Peyer's patch (tissue), 4 donors: ENCODE results near the gene GMCL1. TPM values are rescaled to one million over a fixed set of nuclear protein-coding genes. Genes with fewer than 3 reads are reported as not detected.

Source experiments
- DNase-seq, 3 donors: peaks; one replicate each; pipeline ENCODE4 v3.0.0-alpha.2; 2017 to 2019
- H3K27ac ChIP-seq, 4 donors: fragments of 200-600 bp; sonication (generic); one replicate each; pipeline ENCODE4 v1.5.1; 2016 to 2019
- H3K27me3 ChIP-seq, 2 donors: fragments of 200-600 bp; sonication (generic); one replicate each; pipeline ENCODE4 v1.5.1; 2019
- H3K36me3 ChIP-seq, 3 donors: fragments of 200-600 bp; sonication (generic); one replicate each; pipeline ENCODE4 v1.5.1; 2016 to 2019
- H3K4me1 ChIP-seq, 4 donors: fragments of 200-600 bp; sonication (generic); one replicate each; pipeline ENCODE4 v1.5.1; 2016 to 2019
- H3K4me3 ChIP-seq, 4 donors: fragments of 200-600 bp; sonication (generic); 1 replicate in 3 of 4; 2 replicates in 1 of 4; pipeline ENCODE4 v1.5.1; 2016 to 2019; ENCODE audit warnings: mild to moderate bottlenecking in 1 of 4
- H3K9me3 ChIP-seq, 4 donors: fragments of 200-600 bp; sonication (generic); one replicate each; pipeline ENCODE4 v1.5.1; 2016 to 2019; ENCODE audit warnings: mild to moderate bottlenecking in 1 of 4
- CTCF ChIP-seq, 6 experiments: fragments of 450-650 bp in 4 of 6; fragments of 200-600 bp in 2 of 6; sonication (generic) in 1 of 6; IDR thresholded peaks; one replicate each; pipeline ENCODE4 v1.5.1; 2017 to 2019; ENCODE audit warnings: antibody characterized with exemption in 6 of 6, mild to moderate bottlenecking in 3 of 6, moderate library complexity in 1 of 6
- POLR2A ChIP-seq, 2 donors: fragments of 450-650 bp; IDR thresholded peaks; one replicate each; pipeline ENCODE4 v1.5.1; 2017; ENCODE audit warnings: antibody characterized with exemption in 2 of 2, mild to moderate bottlenecking in 2 of 2, moderate library complexity in 2 of 2
- total RNA-seq, 4 donors: library from RNA; depleted of rRNA; stranded (reverse); fragments of >200 nt; gene quantifications; one replicate each; pipeline ENCODE4 v1.1.0, GENCODE V29; 2016

Gene GMCL1
- total RNA-seq, 4 donors from 2014 or later, result 15.4 to 29.2 (median 23.0) TPM

DNA sequence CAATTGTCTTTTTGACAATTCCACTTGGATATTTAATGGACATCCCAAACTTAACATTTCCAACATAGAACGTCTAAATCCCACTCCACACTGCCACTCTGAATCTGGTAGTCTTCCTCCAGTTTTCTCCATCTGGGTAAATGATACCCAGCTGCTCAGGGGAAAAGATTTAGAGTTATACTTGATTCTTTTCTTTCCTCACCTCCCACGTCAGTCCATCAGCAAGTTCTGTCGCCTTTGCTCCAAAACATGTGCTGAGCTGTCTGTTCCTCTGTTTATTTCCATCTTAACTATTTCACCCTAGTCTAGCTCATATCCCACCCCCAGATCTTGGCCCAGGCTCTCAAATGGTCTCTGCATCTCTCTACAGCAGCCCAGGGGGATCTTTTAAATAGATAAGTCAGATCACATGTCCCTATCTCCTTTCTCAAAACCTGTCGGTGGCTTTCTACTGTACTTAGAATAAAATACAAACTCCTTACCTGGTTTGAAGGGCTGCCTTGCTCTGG is 43.4 kb upstream of the GMCL1 start:
- DNase-seq, result no peak
- no peaks in the 10 kb centered on the region for H3K27me3 ChIP-seq
- no peak overlapping the region for H3K4me3 ChIP-seq
- H3K36me3 ChIP-seq, result peaks cover 0 to 25% (median 0%) of the 10 kb centered on the region in 3 donors
- H3K27ac ChIP-seq, result no peak overlapping the region
- no peaks in the 10 kb centered on the region for H3K9me3 ChIP-seq
- H3K4me1 ChIP-seq, result peaks cover 0 to 9% (median 0%) of the 10 kb centered on the region in 4 donors
- TF ChIP-seq POLR2A (IDR thresholded peaks at IDR 0.05) (no peak), CTCF (IDR thresholded peaks at IDR 0.05) (no peak)

- TF ChIP-seq POLR2A (IDR thresholded peaks at IDR 0.05) (no peak), CTCF (IDR thresholded peaks at IDR 0.05) (no peak)
- Histone ChIP-seq H3K4me3 (no peak overlapping the region), H3K4me1 (peaks cover 0 to 10% (median 0%) of the 10 kb centered on the region in 4 donors), H3K27ac (peak overlapping the region in 2 of 4 donors; percentile 19 to 62), H3K36me3 (peaks cover 0 to 25% (median 0%) of the 10 kb centered on the region in 3 donors), H3K27me3 (no peaks in the 10 kb centered on the region), H3K9me3 (no peaks in the 10 kb centered on the region)
- DNase-seq, result no peak
These were observed 40.2 kb upstream of the GMCL1 start for GRCh38 chr2:69789175-69789721.

DNA sequence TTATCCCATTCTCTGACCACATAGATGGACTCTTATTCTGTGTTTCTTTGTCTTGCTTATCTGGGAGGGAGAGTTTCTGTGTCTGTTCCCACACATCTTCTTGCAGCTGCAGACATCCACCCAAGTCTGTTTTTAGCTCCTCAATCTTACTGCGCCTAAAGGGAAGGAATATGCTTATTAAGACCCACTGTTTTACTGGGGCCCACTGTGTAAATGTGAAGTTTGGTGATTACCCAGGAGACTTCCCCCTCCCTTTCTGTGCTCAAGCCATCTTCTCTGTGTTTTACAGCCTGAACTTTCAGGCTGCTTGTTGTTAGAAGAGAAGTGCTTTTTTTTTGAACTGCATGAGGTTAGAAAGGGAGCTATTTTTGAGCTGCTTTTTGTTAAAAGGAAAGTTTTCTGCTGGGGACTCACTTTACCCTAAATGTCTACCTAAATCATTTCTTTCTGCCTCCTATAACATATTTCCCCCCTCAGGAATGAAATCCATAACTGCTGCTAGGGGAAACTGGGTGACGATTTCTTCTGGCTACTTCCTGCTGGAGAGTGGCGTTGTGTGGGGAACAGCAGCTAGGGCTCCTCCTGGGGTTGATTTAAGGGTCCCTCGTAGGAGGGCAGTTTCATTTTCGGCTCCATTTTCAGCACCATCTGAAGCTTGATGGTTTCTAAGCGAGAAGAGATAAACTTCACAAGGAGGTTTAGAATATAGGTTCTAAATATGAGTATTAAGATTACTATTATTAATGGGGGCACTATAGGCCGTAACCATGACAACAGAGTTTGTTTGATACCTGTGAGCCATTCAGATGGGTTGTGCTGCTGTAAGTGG is 39.5 kb upstream of the GMCL1 start:
- no peak for TF ChIP-seq CTCF (IDR thresholded peaks at IDR 0.05)
- TF ChIP-seq POLR2A (IDR thresholded peaks at IDR 0.05), result no peak
- peak overlapping the region; percentile 8 to 62 (median 18) for H3K27ac ChIP-seq
- H3K27me3 ChIP-seq, result no peaks in the 10 kb centered on the region
- peaks cover 0 to 10% (median 0%) of the 10 kb centered on the region in 4 donors for H3K4me1 ChIP-seq
- H3K9me3 ChIP-seq, result no peaks in the 10 kb centered on the region
- peaks cover 0 to 23% (median 0%) of the 10 kb centered on the region in 3 donors for H3K36me3 ChIP-seq
- no peak for DNase-seq
- H3K4me3 ChIP-seq, result peak overlapping the region in 1 of 4 donors; percentile 10

GRCh38 chr2:69790601-69790959 is 38.9 kb upstream of the GMCL1 start:
- Histone ChIP-seq H3K4me1 (peaks cover 0 to 15% (median 0%) of the 10 kb centered on the region in 4 donors), H3K4me3 (peak overlapping the region in 1 of 4 donors; percentile 10), H3K9me3 (no peaks in the 10 kb centered on the region), H3K27ac (peak overlapping the region in 3 of 4 donors; percentile 8 to 62 (median 17)), H3K36me3 (peaks cover 0 to 18% (median 0%) of the 10 kb centered on the region in 3 donors), H3K27me3 (no peaks in the 10 kb centered on the region)
- no peak for TF ChIP-seq POLR2A (IDR thresholded peaks at IDR 0.05)
- TF ChIP-seq CTCF (IDR thresholded peaks at IDR 0.05), result no peak
- DNase-seq, result no peak

GRCh38 chr2:69791045-69791444 is 38.4 kb upstream of the GMCL1 start:
- no peak for TF ChIP-seq CTCF (IDR thresholded peaks at IDR 0.05)
- peaks cover 0 to 15% (median 0%) of the 10 kb centered on the region in 4 donors for H3K4me1 ChIP-seq
- no peaks in the 10 kb centered on the region for H3K27me3 ChIP-seq
- H3K36me3 ChIP-seq, result peaks cover 0 to 13% (median 0%) of the 10 kb centered on the region in 3 donors
- no peak overlapping the region for H3K27ac ChIP-seq
- H3K9me3 ChIP-seq, result no peaks in the 10 kb centered on the region
- DNase-seq, result no peak
- no peak overlapping the region for H3K4me3 ChIP-seq
